HG03354 (cell line): ENCODE measurements around the gene C10orf120.

ENCODE experiments used
- ATAC-seq: cut with Tn5 transposase; IDR thresholded peaks from one replicate; pipeline ENCODE4 v1.9.1; 2021; ENCODE audit warnings: mild to moderate bottlenecking; ENCODE audit not compliant: unreplicated experiment, poor library complexity, severe bottlenecking

Gene C10orf120

DNA sequence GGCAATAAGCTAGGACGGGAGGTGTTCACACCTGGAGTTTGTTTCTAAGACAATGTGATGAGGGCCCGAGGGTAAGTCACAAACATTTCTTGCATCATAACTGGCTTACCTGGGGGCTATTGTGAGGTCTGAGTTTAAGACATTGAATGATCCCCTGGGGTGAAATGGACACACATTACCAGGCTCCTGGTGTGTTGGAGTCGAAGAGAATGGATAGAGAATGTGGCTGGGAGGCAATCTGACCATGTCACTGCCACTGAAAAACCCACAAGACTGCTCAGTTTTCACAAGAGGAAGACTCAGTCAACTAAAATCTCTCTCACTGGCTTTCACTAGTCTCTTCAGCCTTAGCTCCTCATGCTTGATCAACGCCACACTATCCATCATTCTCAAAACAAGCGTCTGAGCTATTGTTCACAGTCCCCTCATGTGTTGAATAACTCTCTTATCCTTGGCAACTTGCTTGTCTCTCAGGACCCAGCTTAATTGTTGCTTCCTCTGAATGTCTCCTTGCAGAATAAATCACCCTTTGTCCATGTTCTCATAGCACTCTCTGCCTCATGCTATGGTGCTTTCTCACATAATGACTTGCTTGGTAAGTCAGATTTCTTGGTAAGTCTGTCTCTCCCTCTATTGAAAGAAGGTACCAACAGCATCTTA is at the start of gene C10orf120:
Gene C10orf120, minus strand, starts transcription at position 51 of the 660 bp plus-strand sequence. CDS start 56 bp downstream, outside the sequence.
- no peak for ATAC-seq

DNA sequence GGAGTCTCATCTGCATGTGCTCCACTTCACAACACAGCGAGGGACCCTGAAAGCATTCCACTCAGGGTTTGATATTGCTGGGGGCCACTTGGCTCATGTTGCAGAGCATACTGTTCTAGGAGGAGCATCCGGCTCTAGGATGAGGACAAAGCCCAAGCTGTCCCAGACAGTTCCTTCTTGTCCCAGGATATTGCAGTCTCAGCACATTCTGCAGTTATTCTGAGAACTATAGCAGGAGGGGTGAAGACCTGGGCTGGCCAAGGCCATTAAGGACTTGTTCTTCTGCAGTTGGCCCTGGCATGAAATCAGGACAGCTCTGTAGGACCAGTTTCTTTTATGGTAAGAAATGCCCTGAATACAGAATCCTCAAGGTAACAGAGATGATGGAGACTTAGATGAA is 48.9 kb upstream of the C10orf120 start:
- ATAC-seq, result no peak

DNA sequence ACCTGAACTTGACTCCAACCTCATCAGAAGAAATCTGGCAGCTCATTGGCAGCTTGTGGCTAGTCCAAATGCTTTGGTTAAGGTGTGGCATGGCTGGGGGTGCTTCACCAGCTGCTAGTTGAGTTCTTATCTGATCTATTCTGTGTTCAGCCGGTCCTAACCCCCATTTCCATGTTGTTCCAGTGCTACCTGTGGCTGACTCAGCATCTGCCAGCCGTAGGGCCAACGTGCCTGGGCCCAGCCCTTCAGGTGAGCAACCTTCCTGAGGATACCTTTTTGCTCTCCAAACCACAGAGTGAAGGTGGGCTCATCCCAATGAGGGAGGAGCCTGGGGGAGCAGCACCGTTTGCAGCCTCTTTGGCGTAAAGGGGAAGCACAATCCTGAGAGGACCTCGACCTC is 46.8 kb upstream of the C10orf120 start:
- ATAC-seq, result no peak

DNA sequence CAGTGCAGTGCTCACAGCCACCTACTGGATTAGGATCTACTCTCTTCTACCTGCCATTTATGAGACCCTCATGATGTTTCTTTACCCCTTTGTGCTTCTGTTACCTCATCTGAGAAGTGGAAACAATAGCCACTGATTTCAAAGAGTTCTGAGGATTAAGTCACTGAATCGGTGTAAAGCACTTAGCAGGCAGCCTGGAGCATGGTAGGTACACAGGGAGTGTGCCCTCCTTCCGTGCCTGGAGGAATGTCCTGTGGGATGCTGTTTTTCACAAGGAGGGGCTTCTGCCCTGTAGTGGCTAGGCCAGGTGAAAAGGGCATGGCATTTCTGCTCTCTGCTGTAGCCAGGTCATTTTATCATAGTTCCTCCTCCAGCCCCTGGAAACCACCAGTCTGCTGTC is 44.6 kb upstream of the C10orf120 start:
- no peak for ATAC-seq

DNA sequence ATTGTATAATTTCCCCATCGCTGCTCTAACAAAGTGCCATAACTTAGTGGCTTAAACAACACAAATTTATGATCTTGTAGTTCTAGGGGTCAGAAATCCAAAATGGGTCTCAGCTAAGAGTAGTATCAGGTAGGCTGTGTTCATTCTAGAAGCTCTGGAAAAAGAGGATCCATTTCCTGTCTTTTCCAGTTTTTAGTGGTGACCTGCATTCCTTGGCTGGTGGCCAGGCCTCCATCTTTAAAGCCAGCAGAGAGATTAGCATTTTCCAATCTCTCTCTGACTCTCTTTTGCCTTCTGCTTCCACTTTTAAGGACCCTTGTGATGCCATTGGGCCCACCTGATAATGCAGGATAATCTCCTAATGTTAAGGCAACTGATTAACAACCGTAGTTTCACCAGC is 41.0 kb upstream of the C10orf120 start:
- ATAC-seq, result no peak

DNA sequence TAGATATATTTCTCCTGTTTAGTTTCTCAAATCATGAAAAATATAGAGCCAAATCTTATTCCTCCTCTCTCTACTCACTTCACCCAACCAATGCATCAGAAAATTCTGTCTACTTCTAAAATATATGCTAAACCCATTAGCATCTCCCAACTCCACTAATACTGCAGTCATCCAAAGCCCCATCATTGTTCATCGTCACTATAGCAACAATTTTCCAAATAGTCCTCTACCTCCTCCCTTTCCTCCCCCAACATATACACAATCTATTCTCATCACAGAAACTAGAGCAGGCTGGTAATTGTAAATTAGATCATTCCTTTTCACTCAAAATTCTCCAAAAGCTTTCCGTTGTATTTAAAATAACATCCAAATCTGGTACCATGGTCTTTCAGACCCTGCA is 38.4 kb upstream of the C10orf120 start:
- ATAC-seq, result no peak

DNA sequence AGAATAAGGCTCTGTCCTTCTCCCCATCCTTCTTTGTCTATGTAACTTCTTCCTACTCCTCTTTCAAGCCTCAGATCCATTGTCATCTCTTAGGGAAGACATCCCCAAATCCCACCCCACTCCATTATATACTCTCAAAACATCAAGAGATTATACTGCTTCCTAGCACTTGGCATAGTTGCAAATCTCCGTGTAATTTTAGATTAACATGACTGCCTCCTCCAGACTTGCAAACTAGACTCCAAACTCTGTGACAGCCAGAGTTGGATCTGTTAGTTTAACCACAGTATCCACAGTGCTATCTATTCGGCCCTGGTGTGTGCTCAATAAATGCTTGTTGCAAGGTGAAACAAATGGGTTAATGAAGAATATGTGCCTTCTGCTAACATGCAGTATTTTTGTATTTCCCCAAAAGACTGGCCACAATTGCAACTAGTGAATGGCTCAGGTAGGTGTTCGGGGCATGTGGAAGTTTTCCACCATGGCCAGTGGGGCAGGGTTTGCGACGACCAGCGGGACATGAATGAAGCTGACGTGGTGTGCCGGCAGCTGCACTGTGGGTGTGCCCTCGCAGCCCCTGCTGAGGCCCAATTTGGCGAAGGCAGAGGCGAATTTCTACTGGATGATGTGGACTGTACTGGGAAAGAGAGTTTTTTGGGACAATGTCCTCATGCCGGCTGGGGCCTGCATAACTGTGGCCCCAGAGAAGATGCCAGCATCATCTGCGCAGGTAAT is 34.5 kb upstream of the C10orf120 start:
- no peak for ATAC-seq

DNA sequence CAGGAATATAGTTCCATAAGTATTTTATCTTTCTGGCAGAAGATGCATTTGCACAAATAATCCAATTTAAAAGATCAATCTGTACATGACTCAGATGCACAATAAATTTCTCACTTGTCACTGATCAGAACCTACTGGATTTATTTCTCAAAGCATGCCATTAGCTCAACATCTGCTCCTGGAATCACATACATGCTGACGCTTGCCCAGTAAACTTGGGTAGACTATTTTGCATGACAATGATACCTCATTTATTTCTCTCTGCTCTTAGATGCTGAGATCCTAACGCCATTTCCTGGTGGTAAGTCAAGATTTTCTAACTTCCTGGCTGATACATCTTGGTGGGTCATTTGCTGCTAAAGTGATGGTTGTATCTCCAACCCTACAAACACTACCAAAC is 33.8 kb upstream of the C10orf120 start:
- ATAC-seq, result no peak

DNA sequence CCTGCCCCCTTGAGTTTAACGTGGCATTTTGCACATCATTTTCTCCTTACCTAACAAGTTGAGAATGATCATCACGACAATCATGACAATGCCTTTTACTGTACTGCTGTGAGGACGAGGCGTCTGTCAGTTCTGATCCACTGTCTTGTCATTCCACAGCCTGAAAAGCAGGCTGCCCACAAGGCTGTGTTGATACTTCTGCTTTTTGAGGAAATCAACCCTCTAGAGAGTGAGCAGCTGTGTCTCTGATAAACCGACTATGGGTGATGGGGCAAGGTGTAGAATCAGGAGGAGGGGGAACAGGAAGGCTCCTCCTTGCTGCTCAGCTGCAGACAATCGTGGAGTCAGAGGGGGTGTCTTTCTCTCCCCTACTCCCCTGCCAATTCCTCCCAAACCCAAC is 30.6 kb upstream of the C10orf120 start:
- ATAC-seq, result no peak

DNA sequence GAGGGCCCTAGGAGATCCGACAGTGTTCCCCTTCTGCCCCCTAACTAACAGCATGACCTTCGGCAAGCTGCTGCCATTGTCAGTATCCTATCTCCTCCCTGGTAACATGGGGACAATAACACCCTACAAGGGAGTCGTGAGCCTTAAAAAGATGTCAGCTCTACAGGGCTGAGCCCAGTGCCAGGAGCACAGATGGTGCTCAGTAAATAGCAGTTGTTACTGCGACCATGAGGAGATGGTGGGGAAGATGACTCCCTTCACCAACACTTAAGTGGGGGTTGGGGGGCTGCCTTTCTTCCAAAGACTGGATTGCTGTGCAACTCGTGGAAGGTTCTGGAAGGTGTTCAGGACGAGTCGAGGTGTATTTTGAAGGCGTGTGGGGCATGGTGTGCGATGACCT is 29.5 kb upstream of the C10orf120 start:
- ATAC-seq, result no peak

DNA sequence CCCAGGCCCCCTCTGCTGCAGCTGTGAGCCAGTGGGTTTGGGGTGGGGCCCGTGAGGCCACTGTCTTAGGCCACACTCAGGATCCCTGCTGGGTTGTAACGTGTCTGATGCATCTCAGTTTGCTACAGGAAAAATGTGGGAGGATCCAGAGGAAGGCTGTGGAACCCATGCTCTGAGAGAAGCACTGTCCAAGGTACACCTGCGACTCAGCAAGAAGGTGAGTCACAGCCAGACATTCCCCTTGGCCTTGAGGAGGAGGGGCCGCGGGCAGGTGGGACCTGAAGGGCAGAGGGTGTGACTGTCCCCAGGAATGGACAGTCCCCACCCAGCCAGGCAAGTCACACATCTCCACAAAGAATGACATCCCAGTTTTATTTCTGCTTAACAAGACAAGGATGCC is 27.8 kb upstream of the C10orf120 start:
- no peak for ATAC-seq

DNA sequence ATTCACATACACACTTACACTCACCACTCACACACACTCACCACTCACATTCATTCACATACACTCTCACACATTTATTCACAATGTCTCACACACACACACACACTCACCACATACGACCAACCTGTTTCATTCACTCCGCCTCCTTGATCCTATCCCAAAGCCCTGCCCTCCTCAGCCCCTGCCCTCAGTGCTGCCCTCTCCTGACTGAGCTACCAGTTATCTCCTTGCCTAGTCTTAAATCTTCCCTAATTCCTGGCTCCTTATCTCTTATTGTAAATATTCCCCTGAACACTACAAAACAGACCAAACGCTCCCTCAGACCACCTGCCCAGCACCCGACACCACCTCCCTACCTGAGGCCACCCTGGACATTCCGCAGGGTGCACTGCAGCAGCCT is 26.1 kb upstream of the C10orf120 start:
- ATAC-seq, result no peak

DNA sequence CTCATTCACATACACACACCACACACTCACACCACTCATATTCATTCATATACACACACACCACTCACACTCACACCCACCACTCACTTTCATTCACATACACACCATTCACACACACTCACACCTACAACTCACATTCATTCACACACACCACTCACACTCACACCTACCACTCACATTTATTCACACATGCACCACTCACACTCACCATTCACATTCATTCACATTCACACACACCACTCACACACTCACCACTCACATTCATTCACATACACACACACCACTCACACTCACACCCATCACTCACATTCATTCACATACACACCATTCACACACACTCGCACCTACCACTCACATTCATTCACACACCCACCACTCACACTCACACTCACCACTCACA is 25.4 kb upstream of the C10orf120 start:
- no peak for ATAC-seq

DNA sequence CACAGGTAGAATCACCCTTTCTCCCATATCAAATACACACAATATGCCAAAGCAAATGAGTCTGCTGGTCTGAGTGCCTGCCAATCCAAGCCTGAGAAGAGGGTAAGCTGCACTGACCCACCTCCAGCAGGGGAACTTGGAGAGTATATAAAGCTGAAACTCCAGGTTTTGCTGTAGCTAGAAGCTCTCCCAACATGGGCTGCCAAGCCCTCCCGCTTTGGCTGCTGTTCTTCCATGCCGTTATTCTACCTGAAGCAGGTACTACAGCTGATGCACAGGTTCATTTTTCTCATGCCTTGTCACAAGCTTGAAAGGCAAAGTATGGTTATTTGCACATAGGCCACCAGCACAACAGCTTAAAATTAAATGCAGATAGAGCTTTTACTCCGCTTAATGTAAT is 21.5 kb upstream of the C10orf120 start:
- ATAC-seq, result no peak

DNA sequence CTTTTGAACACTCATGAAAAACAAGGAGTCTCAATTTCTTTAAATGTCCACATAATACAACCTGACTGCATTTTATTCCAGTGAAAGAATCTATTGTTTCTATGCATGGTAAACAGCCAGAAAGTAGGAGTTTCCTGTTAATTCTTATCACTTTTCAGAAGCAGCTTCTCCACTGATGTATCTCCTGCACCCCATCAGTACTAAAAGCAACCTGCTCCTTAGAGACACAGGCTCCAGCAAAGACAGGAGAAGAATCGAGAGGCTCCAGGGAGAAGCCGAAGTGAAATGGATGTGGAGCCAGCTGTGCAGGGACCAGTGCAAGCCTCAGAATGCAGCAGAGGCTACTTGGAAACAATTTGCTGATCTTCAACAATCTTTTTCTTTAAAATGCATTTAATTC is 16.4 kb upstream of the C10orf120 start:
- no peak for ATAC-seq

DNA sequence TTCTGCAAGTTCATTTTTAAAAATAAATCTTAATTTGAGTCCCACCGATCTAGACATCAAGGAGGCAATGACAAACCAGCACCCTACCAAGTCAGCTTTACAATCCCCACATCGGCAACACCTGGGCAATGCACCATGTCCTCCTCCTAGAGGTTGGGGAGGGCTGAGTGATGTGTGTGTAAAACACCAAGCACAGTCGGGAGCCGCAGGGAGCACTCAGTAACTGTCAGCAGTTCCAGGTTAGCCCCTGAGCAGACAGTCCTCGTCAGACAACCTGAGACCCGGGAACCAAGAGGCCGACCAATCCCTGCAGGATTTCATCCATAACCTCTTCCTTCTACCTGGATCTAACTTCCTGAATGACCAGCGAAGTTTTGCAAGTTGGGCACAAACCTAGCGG is 15.9 kb upstream of the C10orf120 start:
- ATAC-seq, result no peak

DNA sequence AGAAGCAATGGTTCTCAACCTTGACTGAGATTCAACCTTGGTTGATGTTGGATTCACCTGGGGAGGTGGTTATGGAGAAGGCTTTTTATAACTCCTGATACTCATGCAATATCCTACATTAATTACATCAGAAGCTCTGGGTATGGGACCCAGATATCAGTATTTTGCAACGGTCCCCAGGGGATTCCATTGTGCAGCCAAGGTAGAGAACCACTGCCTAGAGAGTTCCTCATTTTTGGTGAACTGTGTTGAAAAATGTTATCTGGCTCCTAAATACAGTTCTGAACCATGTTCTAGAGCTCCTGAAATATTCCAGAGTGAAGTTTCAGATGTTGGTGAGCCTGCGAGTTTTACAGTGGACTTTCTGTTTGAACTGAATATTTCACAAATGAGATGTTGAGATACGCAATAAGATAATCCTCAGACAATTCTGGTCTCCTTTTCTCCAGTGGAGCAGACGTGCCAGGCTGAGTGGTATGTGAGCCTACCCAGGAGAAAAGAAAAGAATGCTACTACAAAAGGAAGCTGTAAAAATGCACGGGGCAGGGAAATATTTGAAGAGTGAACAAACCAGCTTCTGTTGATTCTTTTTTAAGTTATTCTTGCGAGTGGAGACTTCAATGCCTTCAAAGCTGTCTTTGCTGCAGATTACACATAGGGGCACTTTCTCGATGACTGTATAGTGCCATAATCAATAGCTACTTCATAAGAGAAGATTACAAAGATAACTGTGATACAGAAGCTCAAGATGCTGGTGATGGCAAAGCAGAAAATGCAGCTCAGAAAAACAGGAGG is 13.6 kb upstream of the C10orf120 start:
- ATAC-seq, result no peak

DNA sequence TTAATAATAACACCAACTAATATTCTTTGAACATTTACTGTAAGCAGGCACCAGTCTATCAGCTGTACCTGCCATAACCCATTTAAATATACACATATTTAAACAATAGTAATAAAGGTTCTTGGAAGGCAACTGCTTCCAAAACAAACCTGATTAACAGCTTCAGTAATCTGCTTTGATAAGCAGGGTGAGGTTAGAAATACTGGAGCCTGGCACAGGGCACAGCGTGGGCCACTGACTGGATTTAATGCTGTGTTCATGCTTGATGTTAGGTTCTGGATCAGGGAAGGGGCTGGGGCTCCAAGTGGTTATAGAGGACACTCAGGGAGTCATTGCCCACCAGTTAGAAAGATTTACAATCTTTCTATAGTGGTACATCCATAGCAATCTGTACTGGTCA is 10.9 kb upstream of the C10orf120 start:
- no peak for ATAC-seq

DNA sequence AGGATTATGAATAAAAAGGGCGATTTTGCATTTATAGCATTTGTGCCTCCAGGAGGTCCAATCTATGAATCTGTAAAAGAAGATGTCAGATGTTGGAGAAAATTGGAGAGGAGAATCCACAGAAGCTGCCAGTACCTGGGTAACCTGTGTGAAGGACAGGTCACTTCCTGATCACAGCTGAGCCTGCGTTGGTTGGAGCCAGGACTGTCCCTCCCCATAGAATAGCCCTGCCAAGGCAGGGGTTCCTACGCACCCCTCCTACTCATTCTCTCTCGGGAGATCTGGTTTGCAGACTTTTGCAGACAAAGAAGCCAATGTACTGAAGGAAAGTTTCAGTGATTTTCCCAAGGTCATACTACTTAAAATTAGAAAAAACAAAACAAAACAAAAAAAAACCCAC is 10.3 kb upstream of the C10orf120 start:
- ATAC-seq, result no peak

DNA sequence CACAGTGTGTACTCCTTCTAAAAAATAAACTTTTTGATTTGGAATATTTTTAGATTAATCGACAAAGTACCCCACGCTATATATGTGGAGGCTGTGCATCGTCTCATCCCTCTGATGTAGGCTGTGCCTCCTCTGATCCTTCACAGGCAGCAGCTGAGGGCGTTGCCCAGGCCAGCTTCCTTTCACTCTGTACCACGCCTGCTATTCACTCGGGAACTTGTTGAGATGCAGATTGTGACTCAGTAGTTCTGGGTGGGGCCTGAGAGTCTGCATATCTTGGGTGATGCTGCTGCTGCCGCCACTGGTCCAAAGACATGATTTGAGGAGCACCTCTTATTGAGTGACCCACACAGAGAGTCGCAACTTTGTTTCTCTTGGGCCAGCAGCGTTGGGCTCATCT is 7.9 kb upstream of the C10orf120 start:
- no peak for ATAC-seq

DNA sequence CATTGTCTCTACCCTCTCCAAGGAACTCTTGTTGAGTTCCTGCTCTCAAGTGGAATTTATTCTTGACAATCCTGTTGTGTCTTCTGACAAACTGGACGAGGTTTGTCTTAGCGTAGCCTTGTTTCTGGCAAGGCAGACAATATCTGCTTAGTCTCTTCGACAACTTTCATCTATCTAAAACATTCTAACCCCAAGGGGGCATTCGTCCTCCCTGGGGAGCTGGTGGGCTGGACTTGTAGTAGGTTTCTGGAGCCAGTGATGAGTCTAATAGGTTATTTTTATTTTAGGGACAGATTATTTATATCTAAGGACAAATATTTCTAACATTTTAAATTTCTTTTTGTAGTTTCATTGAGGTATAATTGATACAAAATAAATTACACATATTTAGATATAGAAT is 7.3 kb upstream of the C10orf120 start:
- ATAC-seq, result no peak
